HG02852 (cell line): ENCODE data around the gene CYP4X1.
"Not testable (repeated sequence)": the region's sequence is repeated elsewhere in the genome, so short reads cannot be mapped to it uniquely, and the experiment has no call there.

ENCODE experiments used
- ATAC-seq: cut with Tn5 transposase; IDR thresholded peaks from one replicate; pipeline ENCODE4 v1.9.1; 2021; ENCODE audit warnings: mild to moderate bottlenecking, moderate library complexity; ENCODE audit not compliant: unreplicated experiment

CYP4X1 gene

DNA sequence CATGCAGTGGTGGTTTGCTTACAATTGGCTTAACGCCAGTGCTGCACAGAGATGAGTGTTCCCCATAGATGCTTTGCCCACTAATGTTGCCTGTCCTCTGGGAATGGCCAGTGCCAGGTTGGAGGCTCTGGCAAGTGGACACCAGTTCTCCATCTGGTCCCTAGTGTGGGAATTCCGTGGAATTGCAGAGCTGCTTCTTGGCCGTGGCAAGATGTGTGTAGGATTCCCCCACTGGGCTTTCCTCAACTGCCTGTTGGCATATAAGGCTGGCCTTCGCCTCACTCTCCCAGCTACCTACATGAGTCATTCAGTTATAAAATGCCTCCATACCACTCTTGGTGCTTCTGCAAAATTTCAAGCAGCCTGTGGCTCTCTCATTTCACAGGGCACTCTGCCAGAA lies 45.6 kb downstream of the CYP4X1 start:
- ATAC-seq = not testable (repeated sequence)

DNA sequence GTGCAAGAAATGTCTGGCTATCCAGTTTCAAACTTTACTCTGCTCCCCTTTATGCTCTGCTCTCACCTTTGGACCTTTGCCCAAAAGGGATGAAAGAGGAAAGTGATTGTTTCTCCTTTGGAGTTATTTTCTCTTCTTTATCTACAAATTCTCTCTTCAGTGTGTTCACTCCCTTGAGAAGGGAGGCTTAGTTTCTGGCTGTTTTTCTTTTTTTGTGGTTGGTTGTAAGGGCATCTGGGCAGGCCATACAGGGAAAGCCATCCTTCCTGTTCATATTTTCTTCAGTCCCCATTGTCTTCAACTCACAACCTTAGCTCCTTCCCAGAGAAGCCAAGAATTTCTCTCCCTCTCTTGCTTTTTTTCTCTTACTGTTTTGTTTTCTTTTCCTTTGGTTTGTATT lies 46.0 kb downstream of the CYP4X1 start:
- not testable (repeated sequence) for ATAC-seq

DNA sequence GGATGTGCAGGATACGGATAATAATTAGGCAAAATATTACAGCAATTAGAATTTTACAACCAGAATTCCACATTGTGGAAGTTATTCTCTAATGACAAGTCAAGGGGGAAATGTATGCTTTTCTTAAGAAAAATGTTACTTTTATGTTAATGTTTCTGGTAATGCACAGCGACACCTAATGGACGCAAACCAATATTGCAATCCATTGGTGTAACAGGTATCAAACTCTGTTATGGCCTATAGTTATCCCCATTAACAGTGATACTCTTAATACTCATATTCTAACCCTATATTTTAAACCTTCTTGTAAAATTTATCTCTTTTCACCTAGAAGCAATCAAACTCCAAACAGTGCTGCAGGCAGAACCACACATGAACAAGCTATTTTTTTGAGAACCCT lies 65.9 kb downstream of the CYP4X1 start:
- not testable (repeated sequence) for ATAC-seq

DNA sequence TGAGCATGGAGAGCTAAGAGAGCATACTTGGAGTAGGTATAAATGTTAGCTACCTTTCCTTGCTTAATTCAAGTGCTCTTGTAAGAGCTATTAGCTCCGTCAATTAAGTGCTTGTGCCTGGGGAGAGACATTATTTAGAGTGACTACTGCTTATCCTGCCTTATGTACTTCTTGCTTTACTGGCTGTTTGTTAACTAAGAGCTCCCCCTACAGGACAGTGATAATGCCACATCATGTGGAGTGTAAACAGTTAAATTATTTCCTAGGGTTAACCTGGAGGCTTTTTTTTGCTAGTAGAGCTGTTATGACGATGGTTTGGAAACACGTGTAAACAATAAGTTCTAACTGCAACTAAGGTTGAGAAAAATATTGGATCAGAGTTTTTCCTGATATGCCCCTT lies 68.0 kb downstream of the CYP4X1 start:
- ATAC-seq = not testable (repeated sequence)
